ENCODE measurements around the gene ANKMY1.

The ANKMY1 gene

GRCh38 chr2:240594511-240595380, 37.0 kb upstream of the ANKMY1 start:
- no peak for DNase-seq

GRCh38 chr2:240593703-240594451, 36.1 kb upstream of the ANKMY1 start:
- DNase-seq = no peak

- no peak for DNase-seq
These were observed 35.4 kb upstream of the ANKMY1 start for GRCh38 chr2:240593026-240593702.

- no peak for DNase-seq
These were observed 34.0 kb upstream of the ANKMY1 start for GRCh38 chr2:240591784-240592183.

- DNase-seq = no peak
These were observed 33.4 kb upstream of the ANKMY1 start for GRCh38 chr2:240591226-240591625.

GRCh38 chr2:240590681-240591111, 32.9 kb upstream of the ANKMY1 start:
- DNase-seq = no peak

GRCh38 chr2:240589850-240590525, 32.2 kb upstream of the ANKMY1 start:
- no peak for DNase-seq

GRCh38 chr2:240589375-240589774, 31.6 kb upstream of the ANKMY1 start:
- DNase-seq = no peak

- no peak for DNase-seq
These were observed 30.9 kb upstream of the ANKMY1 start for GRCh38 chr2:240588669-240589068.

- DNase-seq = no peak
These were observed 30.3 kb upstream of the ANKMY1 start for GRCh38 chr2:240588006-240588655.

GRCh38 chr2:240586919-240587800, 29.4 kb upstream of the ANKMY1 start:
- DNase-seq = peak; percentile 62

- DNase-seq = peak; percentile 97
These were observed 28.6 kb upstream of the ANKMY1 start, which contains the start of gene CAPN10 for GRCh38 chr2:240586198-240586918. CAPN10 (plus strand) TSS chr2:240586734; CDS start chr2:240586912, 178 bp downstream.

- no peak for DNase-seq
These were observed 28.0 kb upstream of the ANKMY1 start for GRCh38 chr2:240585681-240586197.

- DNase-seq = no peak
These were observed 27.3 kb upstream of the ANKMY1 start for GRCh38 chr2:240585101-240585500.

GRCh38 chr2:240584486-240585031, 26.8 kb upstream of the ANKMY1 start:
- DNase-seq = no peak

GRCh38 chr2:240583774-240584173, 26.0 kb upstream of the ANKMY1 start:
- DNase-seq = no peak

GRCh38 chr2:240582781-240583180, 25.0 kb upstream of the ANKMY1 start:
- no peak for DNase-seq

- DNase-seq = no peak
These were observed 24.0 kb upstream of the ANKMY1 start for GRCh38 chr2:240581811-240582210.

- peak; percentile 79 for DNase-seq
These were observed 22.2 kb upstream of the ANKMY1 start for GRCh38 chr2:240579771-240580614.

All from stimulated activated naive CD4-positive, alpha-beta T cell treated with Interleukin-2 at 50 U/mL for 16 hours (primary cell).